GM18508 (cell line): Measurements from ENCODE around the gene KIAA1614.

Experiments
- ATAC-seq: cut with Tn5 transposase; IDR thresholded peaks from one replicate; pipeline ENCODE4 v1.9.1; 2021; ENCODE audit warnings: moderate number of reproducible peaks; ENCODE audit not compliant: insufficient read depth, unreplicated experiment

KIAA1614 gene

DNA sequence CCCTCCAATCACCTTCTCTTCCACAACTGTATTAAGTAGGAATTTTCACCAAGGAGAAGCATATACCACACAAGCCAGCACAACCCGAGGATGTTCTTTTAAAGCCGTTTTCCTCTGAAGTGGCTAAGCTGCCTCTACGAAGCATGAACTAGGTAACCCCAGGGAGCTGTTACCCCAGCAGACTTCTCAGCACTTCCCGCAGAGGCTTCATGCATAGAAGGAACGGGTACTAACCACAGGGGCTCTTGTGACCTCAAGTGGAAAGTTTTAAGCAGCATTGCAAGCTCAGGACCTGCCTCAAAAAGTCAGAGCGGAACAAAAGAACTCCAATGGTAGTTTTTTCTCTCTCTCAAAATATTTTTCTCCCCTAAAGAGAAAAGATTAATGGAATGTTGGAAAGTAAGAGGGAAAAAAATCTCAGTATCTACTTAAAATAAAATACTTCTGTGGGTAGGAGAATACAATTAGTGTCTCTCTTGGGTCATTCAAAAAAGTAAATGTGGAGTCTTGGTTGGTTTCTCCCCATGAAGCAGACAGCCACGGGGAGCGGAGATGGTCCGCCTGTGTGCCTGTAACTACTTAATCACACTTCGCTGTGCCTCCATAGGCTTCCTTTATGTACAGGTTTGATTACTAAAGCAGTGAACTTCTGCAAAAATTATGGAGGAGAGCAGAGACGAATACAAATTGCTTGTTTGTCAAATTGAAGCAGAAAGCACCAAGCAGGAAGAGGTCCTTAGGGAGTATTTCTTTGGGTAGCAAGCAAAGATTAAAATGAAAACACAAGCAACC is 69.1 kb downstream of the KIAA1614 start:
- peak; percentile 65 for ATAC-seq

DNA sequence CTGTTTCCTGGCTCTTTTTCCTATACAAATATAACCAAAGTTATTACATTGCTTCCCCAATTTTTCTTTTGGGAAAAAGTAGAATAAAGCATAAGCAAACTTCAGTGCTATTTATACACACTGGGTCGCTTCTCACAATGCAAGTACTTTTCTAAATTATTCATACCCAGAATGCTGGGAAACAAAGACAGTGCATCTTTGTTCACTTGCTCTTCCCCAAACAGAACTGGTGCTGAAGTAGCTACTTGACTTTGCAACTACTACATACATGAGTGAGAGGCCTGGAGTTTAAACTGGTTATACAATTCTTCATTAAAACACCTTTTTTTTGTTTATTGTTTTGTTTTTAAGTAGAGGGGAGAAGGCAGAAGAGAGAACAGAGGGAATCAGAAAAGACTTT is 69.7 kb downstream of the KIAA1614 start:
- no peak for ATAC-seq

DNA sequence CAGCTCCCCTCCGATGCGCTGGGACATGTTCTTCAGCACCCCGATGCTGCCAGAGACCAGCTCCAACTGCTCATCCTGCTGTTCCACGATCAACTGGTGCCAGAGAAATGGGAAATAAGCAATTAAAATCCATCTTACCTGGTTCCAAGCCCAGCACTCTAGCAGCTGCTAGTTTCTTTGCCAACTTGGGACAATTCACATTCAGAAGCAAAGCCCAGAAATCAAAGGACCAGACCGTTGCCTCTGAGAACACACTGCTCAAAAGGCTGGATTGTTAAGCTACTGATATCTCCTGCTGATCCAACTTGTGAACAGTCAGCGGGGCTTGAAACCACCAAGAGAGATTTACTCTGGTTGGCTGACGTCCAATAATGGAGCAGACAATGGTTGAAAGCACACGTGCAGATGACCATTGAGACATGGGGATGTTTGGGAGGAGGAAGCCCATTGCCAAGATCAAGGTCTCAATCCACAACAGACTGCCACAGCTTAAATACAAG is 75.6 kb downstream of the KIAA1614 start:
- ATAC-seq, result no peak

DNA sequence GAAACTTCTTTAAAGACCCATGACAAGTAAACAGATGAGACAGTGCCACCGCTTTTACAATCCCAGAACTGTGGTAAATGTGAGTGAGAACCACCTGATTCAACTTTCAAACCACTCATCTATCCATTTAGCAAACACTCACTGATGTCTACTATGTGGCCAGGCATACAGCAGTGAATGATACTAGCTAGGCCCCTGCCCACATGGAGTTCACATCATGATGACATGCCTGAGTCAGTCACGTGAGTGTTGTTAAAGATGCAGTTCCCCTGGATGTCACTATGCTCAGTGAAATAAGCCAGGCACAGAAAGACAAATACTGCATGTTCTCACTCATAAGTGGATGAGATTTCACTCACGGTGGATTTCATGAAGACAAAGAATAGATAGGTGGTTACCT is 81.6 kb downstream of the KIAA1614 start:
- ATAC-seq, result no peak

DNA sequence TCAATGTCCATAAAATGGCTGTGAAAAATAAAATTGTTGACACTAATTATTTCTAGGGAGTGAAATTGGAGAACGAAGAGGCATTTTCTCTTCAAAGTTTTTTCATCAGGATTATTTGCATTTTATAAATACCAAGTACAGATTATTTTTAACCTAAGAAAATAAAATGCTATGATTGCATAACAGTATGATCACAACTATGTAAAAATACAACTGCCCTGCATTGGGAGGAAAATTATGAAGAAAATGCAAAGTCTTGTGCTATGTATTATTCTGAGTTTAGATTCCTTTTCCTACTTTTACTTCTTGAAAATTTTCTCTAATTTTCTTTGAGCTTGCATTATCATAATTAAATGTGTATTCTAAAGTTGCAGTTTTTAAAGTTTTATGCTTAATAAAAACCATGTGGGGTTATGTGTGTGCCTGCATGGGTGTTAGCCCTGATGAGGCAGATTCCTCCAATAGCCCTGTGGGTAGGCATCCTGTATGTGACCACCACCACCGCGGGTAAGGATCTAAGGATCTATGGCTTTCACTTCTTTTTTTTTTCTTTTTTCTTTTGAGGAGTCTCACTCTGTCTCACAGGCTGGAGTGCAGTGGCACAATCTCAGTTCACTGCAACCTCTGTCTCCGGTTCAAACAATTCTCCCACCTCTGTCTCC is 85.3 kb downstream of the KIAA1614 start:
- ATAC-seq, result no peak
